Mesenchymal stem cell (in vitro differentiated cells and primary cell): ENCODE measurements around the gene GRIN3B.

Source experiments
- DNase-seq: peaks from one replicate; pipeline ENCODE4 v3.0.0-alpha.2; 2013
- H2AFZ ChIP-seq: one replicate; pipeline ENCODE4 v1.6.1; 2013; ENCODE audit warnings: low read depth, mild to moderate bottlenecking, control low read depth, inconsistent platforms, low read length, moderate library complexity
- H2AK5ac ChIP-seq: 2 replicates; pipeline ENCODE4 v1.6.1; 2013; ENCODE audit warnings: low read length, moderate library complexity, mild to moderate bottlenecking, inconsistent platforms; ENCODE audit not compliant: severe bottlenecking
- H2BK120ac ChIP-seq: one replicate; pipeline ENCODE4 v1.6.1; 2013; ENCODE audit warnings: low read depth, mild to moderate bottlenecking, inconsistent platforms, low read length, moderate library complexity
- H2BK12ac ChIP-seq, 2 experiments: one replicate each; pipeline ENCODE4 v1.6.1; 2013; ENCODE audit warnings: inconsistent platforms in 2 of 2, low read length in 2 of 2, mild to moderate bottlenecking in 2 of 2, moderate library complexity in 2 of 2, control low read depth in 1 of 2
- H2BK15ac ChIP-seq: one replicate; pipeline ENCODE4 v1.6.1; 2013; ENCODE audit warnings: mild to moderate bottlenecking, low read depth, inconsistent platforms; ENCODE audit not compliant: poor library complexity, severe bottlenecking
- H2BK5ac ChIP-seq: 2 replicates; pipeline ENCODE4 v1.6.1; 2013; ENCODE audit warnings: low read depth, mild to moderate bottlenecking, low read length, control low read depth, inconsistent platforms; ENCODE audit not compliant: poor library complexity, severe bottlenecking
- H3K14ac ChIP-seq, 2 experiments: one replicate each; pipeline ENCODE4 v1.6.1; 2013; ENCODE audit warnings: inconsistent platforms in 2 of 2, low read length in 2 of 2, control low read depth in 1 of 2, mild to moderate bottlenecking in 1 of 2, moderate library complexity in 1 of 2
- H3K18ac ChIP-seq, 2 experiments: one replicate each; pipeline ENCODE4 v1.6.1; 2013; ENCODE audit warnings: inconsistent platforms in 2 of 2, low read length in 2 of 2, control low read depth in 1 of 2, low read depth in 1 of 2, mild to moderate bottlenecking in 1 of 2
- H3K23ac ChIP-seq, 2 experiments: one replicate each; pipeline ENCODE4 v1.6.1; 2013; ENCODE audit warnings: inconsistent platforms in 2 of 2, low read length in 2 of 2, mild to moderate bottlenecking in 2 of 2, moderate library complexity in 2 of 2, control low read depth in 1 of 2
- H3K27ac ChIP-seq: 2 replicates; pipeline ENCODE4 v1.5.1; 2013; ENCODE audit warnings: mild to moderate bottlenecking, moderate library complexity, low read length, control low read depth, inconsistent platforms; ENCODE audit not compliant: poor library complexity, severe bottlenecking
- H3K27me3 ChIP-seq, 2 experiments: 2 replicates each; pipeline versions ENCODE4 v1.6.1 to v1.7.0; 2013; ENCODE audit warnings: low read length in 2 of 2, mild to moderate bottlenecking in 2 of 2, moderate library complexity in 2 of 2, control low read depth in 1 of 2, inconsistent platforms in 1 of 2; ENCODE audit not compliant: control insufficient read depth in 1 of 2, insufficient read depth in 1 of 2
- H3K36me3 ChIP-seq, 2 experiments: 2 replicates each; pipeline versions ENCODE4 v1.6.1 to v1.7.0; 2013; ENCODE audit warnings: low read length in 2 of 2, control low read depth in 1 of 2, inconsistent platforms in 1 of 2, low read depth in 1 of 2, mild to moderate bottlenecking in 1 of 2; ENCODE audit not compliant: insufficient read depth in 2 of 2, control insufficient read depth in 1 of 2
- H3K4ac ChIP-seq, 2 experiments: one replicate each; pipeline ENCODE4 v1.6.1; 2013; ENCODE audit warnings: inconsistent platforms in 2 of 2, low read length in 2 of 2, mild to moderate bottlenecking in 2 of 2, moderate library complexity in 2 of 2, control low read depth in 1 of 2, low read depth in 1 of 2
- H3K4me1 ChIP-seq: 2 replicates; pipeline ENCODE4 v1.6.1; 2013; ENCODE audit warnings: low read depth, low read length, control low read depth; ENCODE audit not compliant: control insufficient read depth, insufficient read depth
- H3K4me2 ChIP-seq: 2 replicates; pipeline ENCODE4 v1.6.1; 2013; ENCODE audit warnings: low read length, mild to moderate bottlenecking, inconsistent platforms; ENCODE audit not compliant: poor library complexity, severe bottlenecking
- H3K4me3 ChIP-seq, 2 experiments: 2 replicates each; pipeline versions ENCODE4 v1.5.1 to v1.7.0; 2013; ENCODE audit warnings: low read length in 2 of 2, mild to moderate bottlenecking in 2 of 2, control low read depth in 1 of 2, low read depth in 1 of 2; ENCODE audit not compliant: insufficient read depth in 1 of 2
- H3K79me1 ChIP-seq: replicated peaks from 2 replicates; pipeline ENCODE4 v1.6.1; 2013; ENCODE audit warnings: mild to moderate bottlenecking, control low read depth, low read length, inconsistent platforms; ENCODE audit not compliant: poor library complexity, severe bottlenecking
- H3K9ac ChIP-seq: 2 replicates; pipeline ENCODE4 v1.7.0; 2013; ENCODE audit warnings: mild to moderate bottlenecking, low read length, moderate library complexity
- H3K9me3 ChIP-seq: 2 replicates; pipeline ENCODE4 v1.7.0; 2013; ENCODE audit warnings: mild to moderate bottlenecking, low read length; ENCODE audit not compliant: control insufficient read depth
- H4K8ac ChIP-seq: one replicate; pipeline ENCODE4 v1.6.1; 2013; ENCODE audit warnings: inconsistent platforms, mild to moderate bottlenecking, low read length, moderate library complexity
- H4K91ac ChIP-seq: one replicate; pipeline ENCODE4 v1.6.1; 2013; ENCODE audit warnings: mild to moderate bottlenecking, low read length, inconsistent platforms
- WGBS: methylation state at CpG from one replicate; pipeline ENCODE4 v1.1.7; 2013; ENCODE audit warnings: mixed read lengths; 5-methylcytosine and 5-hydroxymethylcytosine counted together

The GRIN3B gene

DNA sequence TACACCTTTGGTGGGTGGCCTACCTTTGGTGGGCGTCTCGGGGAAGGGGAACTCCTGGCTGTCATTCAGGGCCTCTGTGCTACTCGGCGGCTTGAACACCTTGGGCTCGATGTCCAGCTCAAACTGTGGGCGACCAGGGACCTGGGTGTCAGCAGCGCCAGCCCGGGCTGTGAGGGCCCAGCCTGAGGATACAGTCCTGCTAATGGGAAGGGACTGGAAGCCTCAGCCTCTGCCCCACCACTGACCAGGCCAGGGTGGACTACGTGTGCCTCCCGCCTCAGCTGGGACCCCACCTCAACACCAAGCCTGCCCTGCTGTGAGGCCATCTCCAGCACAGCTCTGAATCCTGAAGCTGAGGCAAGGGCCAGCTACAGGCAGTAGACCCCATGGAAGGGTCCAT, 13.0 kb downstream of the GRIN3B start:
- Histone ChIP-seq H3K9me3 (no peaks in the 10 kb centered on the region), H4K91ac (peak overlapping the region; percentile 47), H3K4me2 (no peak overlapping the region), H2AK5ac (no peak overlapping the region), H3K23ac (no peak overlapping the region), H3K9ac (no peak overlapping the region), H2BK12ac (no peak overlapping the region), H3K27me3 (no peaks in the 10 kb centered on the region), H3K4me1 (peaks cover 40% of the 10 kb centered on the region), H2BK120ac (no peak overlapping the region), H3K14ac (no peak overlapping the region), H4K8ac (no peak overlapping the region), H2BK15ac (no peak overlapping the region), H3K18ac (no peak overlapping the region), H2BK5ac (no peak overlapping the region), H2AFZ (no peak overlapping the region), H3K36me3 (peaks cover 28 to 90% of the 10 kb centered on the region in 2 experiments), H3K79me1 (peaks cover 23% of the 10 kb centered on the region), H3K27ac (no peak overlapping the region), H3K4ac (no peak overlapping the region), H3K4me3 (peak overlapping the region in 1 of 2 experiments; percentile 7)
- 100% methylated on average over 10 of the region's 10 CpGs for WGBS
- no peak for DNase-seq

DNA sequence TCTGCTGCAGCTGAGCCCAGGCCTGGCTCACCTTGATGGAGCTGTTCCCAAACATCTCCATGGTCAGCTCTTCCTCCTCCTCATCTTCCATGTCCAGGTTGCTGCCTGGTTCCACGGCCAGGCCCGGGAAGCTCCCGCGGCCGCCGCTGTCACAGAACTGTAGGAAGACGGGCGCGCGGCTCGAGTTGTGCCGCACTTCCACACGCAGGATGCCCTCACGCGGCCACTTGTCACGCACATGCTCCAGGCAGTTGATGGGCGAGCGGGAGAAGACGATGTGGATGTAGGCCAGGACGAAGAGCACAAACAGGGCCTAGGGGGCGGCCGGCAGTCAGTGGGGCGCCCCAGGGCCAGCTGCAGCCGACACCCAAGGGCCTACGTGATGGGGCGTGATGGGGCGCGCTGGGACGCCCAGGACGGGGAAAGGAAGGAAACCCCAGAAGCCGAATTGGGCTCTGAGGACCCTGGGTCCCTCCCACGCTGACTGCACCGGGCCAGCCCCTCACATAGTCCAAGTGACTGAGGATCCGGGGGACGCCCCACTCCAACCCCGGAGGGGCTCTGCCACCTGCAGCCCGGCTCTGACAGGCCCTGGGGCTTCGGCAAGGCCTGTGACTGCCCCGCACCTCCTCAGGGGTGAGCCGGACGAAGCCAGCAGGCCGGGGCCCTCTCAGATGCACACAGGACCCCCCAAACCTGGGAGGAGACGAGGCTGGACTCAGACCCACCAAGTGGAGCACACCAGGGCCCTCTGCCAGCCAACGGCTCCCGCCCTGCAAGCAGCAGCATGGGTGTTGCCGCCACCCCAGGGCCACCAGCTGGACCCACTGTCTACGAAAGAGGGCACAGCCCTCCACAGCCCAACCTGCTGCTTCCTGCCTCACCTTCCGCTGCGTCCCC, 14.2 kb downstream of the GRIN3B start:
- H2BK5ac ChIP-seq = no peak overlapping the region
- no peak overlapping the region for H2AK5ac ChIP-seq
- H3K4me1 ChIP-seq = peaks cover 49% of the 10 kb centered on the region
- peaks cover 27 to 85% of the 10 kb centered on the region in 2 experiments for H3K36me3 ChIP-seq
- H3K18ac ChIP-seq = peak overlapping the region in 1 of 2 experiments; percentile 5
- H2BK15ac ChIP-seq = no peak overlapping the region
- no peak overlapping the region for H3K27ac ChIP-seq
- H3K4ac ChIP-seq = no peak overlapping the region
- no peak overlapping the region for H2BK12ac ChIP-seq
- H4K91ac ChIP-seq = no peak overlapping the region
- no peak overlapping the region for H2AFZ ChIP-seq
- H3K9me3 ChIP-seq = no peaks in the 10 kb centered on the region
- H3K79me1 ChIP-seq = peaks cover 22% of the 10 kb centered on the region
- H3K23ac ChIP-seq = peak overlapping the region in 1 of 2 experiments; percentile 76
- no peak overlapping the region for H4K8ac ChIP-seq
- H3K4me2 ChIP-seq = no peak overlapping the region
- 97% methylated on average over 49 of the region's 49 CpGs for WGBS
- H3K14ac ChIP-seq = no peak overlapping the region
- H2BK120ac ChIP-seq = no peak overlapping the region
- no peak overlapping the region for H3K9ac ChIP-seq
- no peaks in the 10 kb centered on the region for H3K27me3 ChIP-seq
- DNase-seq = no peak
- no peak overlapping the region for H3K4me3 ChIP-seq

DNA sequence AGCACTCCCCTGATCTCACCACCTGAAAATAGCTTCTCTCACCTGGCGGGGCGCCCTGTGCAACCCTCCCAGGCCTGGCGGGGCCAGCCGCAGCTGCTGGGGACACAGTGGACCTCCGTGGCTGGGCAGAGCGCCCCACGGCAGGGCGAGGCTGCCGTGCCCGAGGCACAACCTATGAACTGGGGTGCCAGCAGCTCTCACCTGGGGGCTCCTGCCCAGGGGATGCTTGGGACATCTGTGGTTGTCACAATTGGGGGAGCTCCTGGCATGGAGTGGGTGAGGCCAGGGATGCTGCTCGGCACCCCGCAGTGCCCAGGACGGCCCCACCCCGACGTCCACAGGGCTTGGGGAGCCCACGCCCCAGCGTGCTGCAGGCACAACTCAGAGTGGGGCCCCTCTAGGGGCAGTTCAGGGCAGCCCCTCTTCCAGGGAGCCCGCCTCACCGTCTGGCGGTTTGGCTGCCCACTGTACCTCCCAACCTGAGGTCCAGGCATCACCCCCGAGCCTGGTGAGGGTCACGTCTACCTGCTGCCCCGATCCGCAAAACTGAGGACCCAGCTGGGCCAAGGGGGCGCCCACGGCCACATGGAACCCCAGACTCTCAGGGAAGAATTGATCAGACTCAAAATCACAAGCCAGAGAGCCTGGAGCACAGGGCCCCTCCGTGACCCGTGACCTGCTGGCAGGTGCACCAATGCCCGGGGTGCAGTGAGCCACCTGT, 15.0 kb downstream of the GRIN3B start:
- Histone ChIP-seq H3K23ac (peak overlapping the region in 1 of 2 experiments; percentile 76), H3K79me1 (peaks cover 16% of the 10 kb centered on the region), H2AK5ac (no peak overlapping the region), H3K4me1 (peaks cover 53% of the 10 kb centered on the region), H4K91ac (no peak overlapping the region), H3K4ac (no peak overlapping the region), H3K4me3 (no peak overlapping the region), H2AFZ (no peak overlapping the region), H3K18ac (peak overlapping the region in 1 of 2 experiments; percentile 5), H3K27ac (no peak overlapping the region), H3K4me2 (no peak overlapping the region), H2BK12ac (no peak overlapping the region), H3K9me3 (no peaks in the 10 kb centered on the region), H3K27me3 (no peaks in the 10 kb centered on the region), H3K14ac (no peak overlapping the region), H3K9ac (peak overlapping the region; percentile 48), H2BK120ac (no peak overlapping the region), H3K36me3 (peaks cover 19 to 79% of the 10 kb centered on the region in 2 experiments), H2BK5ac (no peak overlapping the region), H2BK15ac (no peak overlapping the region), H4K8ac (no peak overlapping the region)
- 96% methylated on average over 24 of the region's 29 CpGs for WGBS
- DNase-seq = no peak
